ENCODE results near the gene PTGS1. TPM values are rescaled to one million over a fixed set of nuclear protein-coding genes. Genes with fewer than 3 reads are reported as not detected.
"Not testable (repeated sequence)": the region's sequence is repeated elsewhere in the genome, so short reads cannot be mapped to it uniquely, and the experiment has no call there.

Gene PTGS1
- polyA plus RNA-seq, 1 donor (not counting 4 experiments of a cell fraction or from before 2014, with no cell fraction given): 4.5 TPM

DNA sequence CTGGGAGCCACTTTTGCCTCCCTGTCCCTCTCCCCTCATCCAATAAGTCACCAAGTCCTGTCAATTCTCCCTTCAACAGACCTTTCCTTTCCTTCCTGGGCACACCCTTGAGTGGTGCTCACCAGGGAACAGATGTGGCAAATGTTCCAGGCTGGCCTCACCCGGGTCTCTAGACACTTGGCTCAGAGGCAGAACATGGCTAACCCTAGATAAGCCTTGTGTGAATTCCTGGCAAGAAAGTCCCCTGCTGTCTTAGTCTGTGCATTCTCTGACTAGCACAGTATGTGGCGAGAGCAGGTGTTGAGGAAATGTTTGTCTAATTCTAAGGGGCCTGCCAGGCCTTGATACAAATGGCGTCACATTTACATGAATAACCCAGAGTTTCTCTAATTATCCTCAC is 41.2 kb upstream of the PTGS1 start:
- Histone ChIP-seq H3K9me1 (ENCODE audit: control insufficient read depth, extremely low read depth, insufficient read depth, low read length) (no peaks in the 10 kb centered on the region), H2AFZ (ENCODE audit: control insufficient read depth, low read length) (no peak overlapping the region), H4K20me1 (ENCODE audit: control insufficient read depth, extremely low read depth, insufficient read depth, low read length) (no peaks in the 10 kb centered on the region), H3K9ac (ENCODE audit: control insufficient read depth, extremely low read depth, insufficient read depth, low read length) (no peak overlapping the region), H3K79me2 (ENCODE audit: control insufficient read depth, insufficient read depth, low read length) (no peaks in the 10 kb centered on the region), H3K36me3 (ENCODE audit: control insufficient read depth in 2 of 2, extremely low read depth in 1 of 2, insufficient read depth in 2 of 2, low read length in 2 of 2) (peaks cover under 1 to 8% of the 10 kb centered on the region in 2 experiments), H3K27ac (ENCODE audit: control insufficient read depth, insufficient read depth, low read length) (no peak overlapping the region), H3K4me1 (ENCODE audit: control insufficient read depth, extremely low read depth, insufficient read depth, low read length) (no peaks in the 10 kb centered on the region), H3K4me2 (ENCODE audit: control insufficient read depth, extremely low read depth, insufficient read depth, low read depth, low read length) (no peak overlapping the region), H3K4me3 (ENCODE audit: control insufficient read depth in 2 of 3, extremely low read depth in 1 of 3, insufficient read depth in 2 of 3, low read depth in 1 of 3, low read length in 3 of 3) (no peak overlapping the region), H3K9me3 (ENCODE audit: control insufficient read depth, low read depth, low read length) (no peaks in the 10 kb centered on the region), H3K27me3 (ENCODE audit: control insufficient read depth, extremely low read depth, insufficient read depth, low read length) (no peaks in the 10 kb centered on the region)
- FAIRE-seq (no peak), DNase-seq (ENCODE audit: low read depth, low spot score) (no peak)
- TF ChIP-seq EZH2 (IDR thresholded peaks at IDR 0.05; ENCODE audit: low read length): no peak
- TF ChIP-seq, protein P1, sequence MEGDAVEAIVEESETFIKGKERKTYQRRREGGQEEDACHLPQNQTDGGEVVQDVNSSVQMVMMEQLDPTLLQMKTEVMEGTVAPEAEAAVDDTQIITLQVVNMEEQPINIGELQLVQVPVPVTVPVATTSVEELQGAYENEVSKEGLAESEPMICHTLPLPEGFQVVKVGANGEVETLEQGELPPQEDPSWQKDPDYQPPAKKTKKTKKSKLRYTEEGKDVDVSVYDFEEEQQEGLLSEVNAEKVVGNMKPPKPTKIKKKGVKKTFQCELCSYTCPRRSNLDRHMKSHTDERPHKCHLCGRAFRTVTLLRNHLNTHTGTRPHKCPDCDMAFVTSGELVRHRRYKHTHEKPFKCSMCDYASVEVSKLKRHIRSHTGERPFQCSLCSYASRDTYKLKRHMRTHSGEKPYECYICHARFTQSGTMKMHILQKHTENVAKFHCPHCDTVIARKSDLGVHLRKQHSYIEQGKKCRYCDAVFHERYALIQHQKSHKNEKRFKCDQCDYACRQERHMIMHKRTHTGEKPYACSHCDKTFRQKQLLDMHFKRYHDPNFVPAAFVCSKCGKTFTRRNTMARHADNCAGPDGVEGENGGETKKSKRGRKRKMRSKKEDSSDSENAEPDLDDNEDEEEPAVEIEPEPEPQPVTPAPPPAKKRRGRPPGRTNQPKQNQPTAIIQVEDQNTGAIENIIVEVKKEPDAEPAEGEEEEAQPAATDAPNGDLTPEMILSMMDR (optimal IDR thresholded peaks at IDR 0.05 in 1 of 3, IDR thresholded peaks at IDR 0.05 in 1 of 3, conservative IDR thresholded peaks at IDR 0.05 in 1 of 3; ENCODE audit: extremely low read depth in 1 of 3, insufficient read depth in 2 of 3, low read length in 3 of 3): no peak
- dilution Hi-C loops (cut with MboI; ENCODE audit: extremely low pct_ligation_motif_present, low sequenced_read_pairs): no loop called here

DNA sequence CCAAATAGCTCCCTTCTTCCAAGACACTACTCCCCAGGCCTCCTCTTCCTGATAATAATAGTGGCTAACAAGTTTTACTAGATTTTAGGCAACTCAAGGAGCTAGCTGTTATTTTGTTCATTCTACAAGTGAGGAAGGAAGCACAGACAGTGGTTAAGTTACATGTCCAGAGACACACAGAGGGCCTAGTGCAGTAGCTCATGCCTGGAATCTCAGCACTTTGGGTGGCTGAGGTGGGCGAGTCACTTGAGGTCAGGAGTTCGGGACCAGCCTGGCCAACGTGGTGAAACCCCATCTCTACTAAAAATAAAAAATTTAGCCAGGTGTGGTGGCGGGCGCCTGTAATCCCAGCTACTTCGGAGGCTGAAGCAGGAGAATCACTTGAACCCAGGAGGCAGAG is 40.4 kb upstream of the PTGS1 start:
- dilution Hi-C loops (cut with MboI; ENCODE audit: extremely low pct_ligation_motif_present, low sequenced_read_pairs); H4K20me1 ChIP-seq (ENCODE audit: control insufficient read depth, extremely low read depth, insufficient read depth, low read length); H3K9me1 ChIP-seq (ENCODE audit: control insufficient read depth, extremely low read depth, insufficient read depth, low read length); H3K4me3 ChIP-seq (ENCODE audit: control insufficient read depth in 2 of 3, extremely low read depth in 1 of 3, insufficient read depth in 2 of 3, low read depth in 1 of 3, low read length in 3 of 3); H3K9me3 ChIP-seq (ENCODE audit: control insufficient read depth, low read depth, low read length); FAIRE-seq; H3K79me2 ChIP-seq (ENCODE audit: control insufficient read depth, insufficient read depth, low read length); H2AFZ ChIP-seq (ENCODE audit: control insufficient read depth, low read length); DNase-seq (ENCODE audit: low read depth, low spot score); H3K4me2 ChIP-seq (ENCODE audit: control insufficient read depth, extremely low read depth, insufficient read depth, low read depth, low read length); H3K27ac ChIP-seq (ENCODE audit: control insufficient read depth, insufficient read depth, low read length); H3K4me1 ChIP-seq (ENCODE audit: control insufficient read depth, extremely low read depth, insufficient read depth, low read length); H3K36me3 ChIP-seq (ENCODE audit: control insufficient read depth in 2 of 2, extremely low read depth in 1 of 2, insufficient read depth in 2 of 2, low read length in 2 of 2); H3K9ac ChIP-seq (ENCODE audit: control insufficient read depth, extremely low read depth, insufficient read depth, low read length); H3K27me3 ChIP-seq (ENCODE audit: control insufficient read depth, extremely low read depth, insufficient read depth, low read length): not testable (repeated sequence)

DNA sequence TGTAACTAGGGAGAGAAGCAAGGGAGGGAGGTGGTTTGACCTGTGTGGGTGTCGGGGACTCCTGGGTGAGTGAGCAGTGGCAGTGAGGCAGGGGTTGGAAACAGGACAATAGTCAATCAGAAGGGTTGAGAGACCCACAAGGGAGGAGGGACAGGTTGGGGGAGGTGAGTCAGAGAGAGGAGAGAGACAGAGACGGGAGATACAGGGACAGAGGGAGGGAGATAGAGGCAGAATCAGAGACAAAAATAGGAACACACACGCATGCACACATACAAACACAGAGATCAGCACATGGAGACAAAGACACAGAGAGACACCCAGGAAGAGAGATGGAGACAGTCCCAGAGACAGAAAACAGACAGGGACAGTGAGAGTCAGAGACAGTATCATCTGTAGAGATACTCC is 39.3 kb upstream of the PTGS1 start:
- no peak overlapping the region for H3K4me2 ChIP-seq (ENCODE audit: control insufficient read depth, extremely low read depth, insufficient read depth, low read depth, low read length)
- H3K4me1 ChIP-seq (ENCODE audit: control insufficient read depth, extremely low read depth, insufficient read depth, low read length): no peaks in the 10 kb centered on the region
- dilution Hi-C loops (cut with MboI; ENCODE audit: extremely low pct_ligation_motif_present, low sequenced_read_pairs): no loop called here
- no peaks in the 10 kb centered on the region for H4K20me1 ChIP-seq (ENCODE audit: control insufficient read depth, extremely low read depth, insufficient read depth, low read length)
- FAIRE-seq (no peak), DNase-seq (ENCODE audit: low read depth, low spot score) (no peak)
- H3K27me3 ChIP-seq (ENCODE audit: control insufficient read depth, extremely low read depth, insufficient read depth, low read length): no peaks in the 10 kb centered on the region
- H2AFZ ChIP-seq (ENCODE audit: control insufficient read depth, low read length): no peak overlapping the region
- no peak for TF ChIP-seq EZH2 (IDR thresholded peaks at IDR 0.05; ENCODE audit: low read length)
- TF ChIP-seq, protein P1 (optimal IDR thresholded peaks at IDR 0.05 in 1 of 3, IDR thresholded peaks at IDR 0.05 in 1 of 3, conservative IDR thresholded peaks at IDR 0.05 in 1 of 3; ENCODE audit: extremely low read depth in 1 of 3, insufficient read depth in 2 of 3, low read length in 3 of 3): no peak
- H3K9me3 ChIP-seq (ENCODE audit: control insufficient read depth, low read depth, low read length): no peaks in the 10 kb centered on the region
- H3K9me1 ChIP-seq (ENCODE audit: control insufficient read depth, extremely low read depth, insufficient read depth, low read length): no peaks in the 10 kb centered on the region
- H3K9ac ChIP-seq (ENCODE audit: control insufficient read depth, extremely low read depth, insufficient read depth, low read length): no peak overlapping the region
- no peak overlapping the region for H3K27ac ChIP-seq (ENCODE audit: control insufficient read depth, insufficient read depth, low read length)
- H3K79me2 ChIP-seq (ENCODE audit: control insufficient read depth, insufficient read depth, low read length): no peaks in the 10 kb centered on the region
- no peak overlapping the region for H3K4me3 ChIP-seq (ENCODE audit: control insufficient read depth in 2 of 3, extremely low read depth in 1 of 3, insufficient read depth in 2 of 3, low read depth in 1 of 3, low read length in 3 of 3)
- H3K36me3 ChIP-seq (ENCODE audit: control insufficient read depth in 2 of 2, extremely low read depth in 1 of 2, insufficient read depth in 2 of 2, low read length in 2 of 2): peaks cover 0 to 6% of the 10 kb centered on the region in 2 experiments
